HUES48 (cell line): ENCODE data around the gene CAPN10.

Experiments used
- H3K27ac ChIP-seq: one replicate; pipeline ENCODE4 v1.7.0; 2013; ENCODE audit warnings: low read depth, low read length, inconsistent platforms
- H3K27me3 ChIP-seq: 2 replicates; pipeline ENCODE4 v1.6.1; 2013; ENCODE audit warnings: mild to moderate bottlenecking, low read length; ENCODE audit not compliant: control insufficient read depth, insufficient read depth
- H3K36me3 ChIP-seq: 2 replicates; pipeline ENCODE4 v1.6.1; 2013; ENCODE audit warnings: low read length; ENCODE audit not compliant: control insufficient read depth, insufficient read depth
- H3K4me1 ChIP-seq: 2 replicates; pipeline ENCODE4 v1.6.1; 2013; ENCODE audit warnings: mild to moderate bottlenecking, low read length; ENCODE audit not compliant: control insufficient read depth, insufficient read depth
- H3K4me3 ChIP-seq: 2 replicates; pipeline ENCODE4 v1.5.1; 2013; ENCODE audit warnings: mild to moderate bottlenecking, low read depth, low read length
- H3K9ac ChIP-seq: 2 replicates; pipeline ENCODE4 v1.6.1; 2013; ENCODE audit warnings: mild to moderate bottlenecking, low read depth, low read length, moderate library complexity
- H3K9me3 ChIP-seq: 2 replicates; pipeline ENCODE4 v1.6.1; 2013; ENCODE audit warnings: low read length; ENCODE audit not compliant: control insufficient read depth, insufficient read depth

Gene CAPN10

DNA sequence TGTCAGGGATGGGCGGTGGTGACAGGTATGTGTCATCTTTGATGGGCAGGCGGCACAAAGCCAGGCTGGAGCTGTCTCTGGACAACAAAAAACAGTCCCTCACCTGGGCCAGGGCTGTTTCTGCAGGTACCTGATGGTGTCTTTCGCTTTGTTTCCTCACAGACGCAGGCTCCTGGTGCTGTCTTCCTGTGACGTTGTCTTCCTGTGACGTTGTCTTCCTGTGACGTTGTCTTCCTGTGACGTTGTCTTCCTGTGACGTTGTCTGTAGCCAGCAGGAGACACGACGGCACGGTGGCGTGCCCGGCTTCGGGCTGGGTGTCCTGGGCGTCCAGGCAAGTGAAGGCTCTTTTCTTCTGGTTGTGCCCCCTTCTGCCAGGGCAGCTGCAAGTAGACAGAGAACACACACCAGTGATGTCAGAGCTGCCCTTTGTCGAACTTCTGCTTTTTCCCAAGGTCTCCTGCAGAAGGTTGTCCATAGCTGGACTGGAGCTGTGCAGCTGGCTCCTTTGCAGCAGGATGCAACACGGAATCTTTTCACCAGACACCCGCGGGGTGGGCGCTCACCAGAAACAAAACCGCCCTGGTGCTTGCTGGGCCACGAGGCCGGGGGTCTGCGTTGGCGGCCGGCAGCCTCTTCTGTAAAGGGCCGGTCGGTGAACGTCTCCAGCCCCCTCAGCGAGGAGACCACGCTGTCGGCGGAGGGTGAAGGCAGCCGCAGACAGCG lies 59.8 kb downstream of the CAPN10 start:
- Histone ChIP-seq H3K9ac (no peak overlapping the region), H3K9me3 (no peaks in the 10 kb centered on the region), H3K27ac (no peak overlapping the region), H3K36me3 (no peaks in the 10 kb centered on the region), H3K4me3 (no peak overlapping the region), H3K4me1 (peaks cover 7% of the 10 kb centered on the region; the same call in 1 of the 2 replicates), H3K27me3 (peaks cover 2% of the 10 kb centered on the region; the same call in 1 of the 2 replicates)

DNA sequence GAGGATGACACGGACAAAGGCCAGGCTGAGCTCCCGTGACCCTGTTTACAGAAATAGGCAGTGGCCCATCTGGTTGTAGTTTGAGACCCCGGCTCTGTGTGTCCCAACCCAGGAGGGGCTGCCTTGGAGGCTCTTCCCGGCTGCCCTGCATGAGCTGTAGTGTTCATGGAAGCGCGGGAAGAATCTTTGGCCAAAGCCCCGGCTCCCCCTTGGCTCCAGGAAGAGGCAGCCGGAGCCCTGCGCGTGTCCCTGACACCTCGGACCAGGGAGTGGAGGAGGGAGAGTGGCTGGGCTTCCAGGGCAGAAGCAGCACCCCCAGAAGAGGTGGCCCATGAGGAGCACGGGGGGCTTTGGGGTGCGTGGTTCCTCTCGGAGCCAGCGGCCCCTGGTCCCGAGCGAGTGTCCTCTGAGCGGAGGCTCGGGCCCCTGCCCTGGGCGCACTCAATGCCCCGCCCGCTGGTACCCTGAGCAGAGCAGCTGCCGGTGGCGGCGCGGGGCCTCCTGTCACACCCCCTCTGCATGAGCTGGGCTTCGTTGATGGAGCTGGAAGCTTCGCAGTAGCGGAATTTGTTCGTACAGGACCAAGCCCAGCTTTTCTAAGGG lies 60.5 kb downstream of the CAPN10 start:
- Histone ChIP-seq H3K36me3 (no peaks in the 10 kb centered on the region), H3K4me1 (peaks cover 7% of the 10 kb centered on the region; the same call in 1 of the 2 replicates), H3K27ac (no peak overlapping the region), H3K27me3 (peaks cover 6% of the 10 kb centered on the region; the same call in 1 of the 2 replicates), H3K9me3 (no peaks in the 10 kb centered on the region), H3K4me3 (no peak overlapping the region), H3K9ac (no peak overlapping the region)

DNA sequence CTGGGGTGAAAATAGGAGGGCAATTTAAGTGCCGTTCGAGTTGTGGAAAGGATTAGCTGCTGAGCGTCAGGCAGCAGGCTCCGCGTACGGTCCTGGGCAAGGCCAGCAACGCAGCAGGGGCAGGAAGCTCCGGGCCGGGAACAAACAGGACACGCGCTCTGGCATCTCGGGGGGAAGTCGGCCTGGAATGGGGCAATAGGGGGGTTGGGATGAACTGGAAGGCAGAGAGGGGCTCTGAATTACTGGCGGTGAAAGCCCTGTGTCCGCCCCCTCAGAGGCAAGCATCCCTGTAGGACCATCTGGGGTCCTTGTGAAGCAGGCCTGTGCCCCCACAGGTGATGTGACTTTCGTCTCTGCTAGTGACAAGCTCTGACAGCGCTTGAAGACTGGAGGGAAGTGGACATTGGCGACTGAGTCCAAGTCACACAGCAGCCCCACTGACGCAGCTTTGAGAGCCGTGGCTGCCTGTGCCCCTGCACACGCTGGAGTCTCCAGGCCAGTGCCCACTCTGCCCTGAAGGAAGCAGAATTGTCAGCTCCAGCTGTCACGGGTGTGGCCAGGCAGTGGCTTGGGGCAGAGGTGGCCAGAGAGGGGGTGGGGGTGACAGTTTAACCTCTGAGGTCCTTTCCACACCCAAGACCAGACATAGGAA lies 61.1 kb downstream of the CAPN10 start:
- Histone ChIP-seq H3K9ac (no peak overlapping the region), H3K27me3 (peaks cover 6% of the 10 kb centered on the region; the same call in 1 of the 2 replicates), H3K4me3 (no peak overlapping the region), H3K9me3 (no peaks in the 10 kb centered on the region), H3K27ac (no peak overlapping the region), H3K4me1 (peaks cover 7% of the 10 kb centered on the region; the same call in 1 of the 2 replicates), H3K36me3 (no peaks in the 10 kb centered on the region)

DNA sequence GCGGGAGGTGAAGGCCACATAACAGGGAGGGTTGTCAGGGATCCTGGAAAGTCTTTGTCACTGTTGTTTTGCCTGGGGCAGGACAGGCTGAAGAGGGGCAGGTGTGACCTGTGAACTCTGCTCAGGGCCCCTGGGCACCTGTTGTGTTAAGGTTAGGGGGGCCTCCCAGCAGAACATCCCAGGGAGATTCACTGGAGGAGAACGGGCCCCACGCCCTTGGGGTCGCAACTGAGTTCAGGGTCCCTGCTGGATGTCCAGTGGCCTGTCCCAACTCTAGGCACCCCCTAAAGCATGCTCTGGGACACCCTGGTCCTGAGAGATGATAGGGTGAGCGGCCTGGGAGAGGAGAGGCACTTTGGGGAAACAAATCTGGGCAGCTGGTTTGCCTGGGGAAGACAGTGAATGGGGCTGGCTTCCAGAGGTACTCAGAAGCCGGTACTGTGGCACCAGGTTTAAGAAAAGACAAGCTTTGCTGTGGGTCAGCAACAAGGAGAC lies 61.7 kb downstream of the CAPN10 start:
- no peaks in the 10 kb centered on the region for H3K9me3 ChIP-seq
- no peak overlapping the region for H3K4me3 ChIP-seq
- no peak overlapping the region for H3K27ac ChIP-seq
- no peak overlapping the region for H3K9ac ChIP-seq
- H3K27me3 ChIP-seq = peaks cover 6% of the 10 kb centered on the region; the same call in 1 of the 2 replicates
- H3K4me1 ChIP-seq = peaks cover 7% of the 10 kb centered on the region; the same call in 1 of the 2 replicates
- H3K36me3 ChIP-seq = no peaks in the 10 kb centered on the region
